HG03520 (cell line): Measurements from ENCODE around the gene CTNNA3.

ENCODE experiments used
- ATAC-seq: cut with Tn5 transposase; IDR thresholded peaks from one replicate; pipeline ENCODE4 v1.9.1; 2021; ENCODE audit warnings: mild to moderate bottlenecking, moderate library complexity; ENCODE audit not compliant: unreplicated experiment

Gene CTNNA3

DNA sequence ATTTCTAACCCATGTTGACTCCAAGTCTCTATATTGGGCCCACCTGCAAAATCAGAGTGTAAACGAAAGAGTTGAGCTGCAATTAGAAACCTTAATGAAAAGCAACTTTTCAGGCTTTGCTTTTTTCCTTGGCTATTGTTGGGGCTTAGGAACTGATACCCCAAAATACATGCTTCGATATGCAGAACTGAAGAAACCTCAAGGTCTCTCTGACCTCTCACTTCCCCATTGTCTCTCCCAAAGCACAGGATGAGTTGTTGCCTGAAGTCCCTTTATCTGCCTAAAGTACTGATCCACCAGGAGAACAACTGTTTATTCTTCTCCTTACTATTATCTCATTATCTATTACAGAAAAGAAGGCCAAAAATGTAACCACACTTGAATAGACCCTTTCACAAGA lies 1436.2 kb downstream of the CTNNA3 start:
- ATAC-seq, result no peak

GRCh38 chr10:66258693-66259092 lies 1437.3 kb downstream of the CTNNA3 start:
- ATAC-seq, result no peak

- no peak for ATAC-seq
Measured at GRCh38 chr10:66257801-66258200, 1438.2 kb downstream of the CTNNA3 start.

DNA sequence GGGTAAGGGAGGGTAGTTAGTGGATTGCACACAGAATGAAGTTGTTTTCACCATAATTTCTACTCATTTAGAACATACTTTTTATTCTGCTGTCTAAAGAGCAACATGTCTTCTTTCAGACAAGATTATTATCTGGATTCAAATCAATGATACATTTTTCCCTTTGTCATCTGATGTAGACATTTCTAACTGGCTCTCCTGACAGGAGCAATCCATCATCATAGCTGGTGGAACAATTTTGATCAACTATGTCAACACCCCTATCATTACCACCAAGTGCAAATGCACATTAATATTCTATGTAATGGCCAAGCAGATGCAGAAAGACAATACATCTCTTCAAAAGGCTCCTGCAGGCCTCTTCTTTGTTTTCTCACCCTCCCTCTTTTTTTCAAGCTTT lies 1443.0 kb downstream of the CTNNA3 start:
- no peak for ATAC-seq

DNA sequence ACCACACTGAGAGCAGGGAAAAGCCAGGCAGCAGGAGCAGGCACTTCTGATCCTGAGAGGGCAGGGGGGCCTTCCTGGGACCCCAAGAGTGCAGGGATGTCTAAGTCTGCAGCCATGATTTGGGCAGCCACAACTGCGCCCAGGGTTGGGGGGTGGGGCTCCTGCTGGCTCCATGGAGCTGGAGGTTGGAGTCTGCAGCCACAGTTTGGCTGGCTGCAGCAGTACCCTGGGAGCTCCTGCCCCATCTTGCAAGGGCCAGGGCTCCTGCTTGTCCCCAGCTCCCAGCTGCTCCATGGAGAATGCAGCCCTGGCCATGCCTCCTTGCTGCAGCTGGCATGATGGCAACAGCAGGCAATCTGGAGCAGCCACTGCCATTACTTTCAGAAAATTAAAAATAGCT lies 1449.8 kb downstream of the CTNNA3 start:
- no peak for ATAC-seq

GRCh38 chr10:66244953-66245352 lies 1451.0 kb downstream of the CTNNA3 start:
- ATAC-seq, result no peak

- ATAC-seq, result no peak
Measured at GRCh38 chr10:66242885-66243284, 1453.1 kb downstream of the CTNNA3 start.

DNA sequence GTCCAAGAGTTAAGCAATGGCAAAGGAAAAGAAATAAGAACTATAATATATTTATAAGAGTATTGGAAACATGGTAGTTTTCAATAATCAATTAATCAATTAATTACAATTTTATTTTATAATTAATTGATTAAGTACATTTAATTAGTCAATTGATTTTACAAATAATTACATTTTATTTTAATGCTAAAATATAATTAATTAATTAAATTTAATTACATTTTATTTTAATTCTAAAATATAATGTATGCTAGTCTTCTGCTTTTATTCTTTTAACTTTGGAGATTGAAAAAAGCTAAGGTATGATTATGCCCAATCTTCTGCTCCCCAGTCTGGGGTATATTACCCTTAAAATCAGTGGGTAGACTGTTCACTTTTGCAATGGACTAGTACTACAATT lies 1456.9 kb downstream of the CTNNA3 start:
- ATAC-seq, result no peak

DNA sequence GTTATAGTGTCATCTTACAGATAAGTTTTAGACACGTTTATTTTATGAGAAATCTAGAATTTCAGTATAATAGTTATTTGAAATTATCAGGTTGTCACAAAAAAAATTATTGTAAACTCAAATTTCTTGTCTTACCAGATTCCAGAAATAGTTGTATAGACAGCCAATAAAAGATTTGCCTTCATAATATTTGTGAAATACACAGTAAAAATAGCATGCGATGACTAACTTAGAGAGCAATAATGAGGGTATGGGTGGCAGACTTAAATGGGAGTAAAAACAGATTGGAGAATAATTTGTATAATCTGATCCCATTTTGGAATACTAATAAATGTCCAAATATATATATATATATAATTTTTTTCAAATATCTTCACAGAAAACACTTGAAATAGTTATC lies 1457.7 kb downstream of the CTNNA3 start:
- ATAC-seq, result no peak

GRCh38 chr10:66234872-66235271 lies 1461.1 kb downstream of the CTNNA3 start:
- ATAC-seq, result no peak

DNA sequence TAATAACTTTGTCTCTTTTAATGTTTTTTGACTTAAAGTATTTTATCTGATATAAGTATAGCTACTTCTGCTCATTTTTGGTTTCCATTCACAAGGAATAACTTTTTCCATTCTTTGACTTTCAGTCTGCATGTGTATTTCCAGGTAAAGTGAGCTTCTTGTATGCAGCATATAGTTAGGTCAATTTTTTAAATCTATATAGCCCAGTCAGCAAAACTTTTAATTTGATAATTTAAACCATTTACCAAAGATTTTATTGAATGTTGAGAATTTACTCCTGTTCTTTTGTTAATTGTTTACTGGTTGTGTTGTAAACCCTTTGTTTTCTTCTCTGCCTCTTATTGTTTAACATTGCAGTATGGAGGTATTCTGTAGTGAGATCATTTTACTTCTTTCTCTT lies 1467.1 kb downstream of the CTNNA3 start:
- no peak for ATAC-seq

- no peak for ATAC-seq
Measured at GRCh38 chr10:66223656-66224055, 1472.3 kb downstream of the CTNNA3 start.

DNA sequence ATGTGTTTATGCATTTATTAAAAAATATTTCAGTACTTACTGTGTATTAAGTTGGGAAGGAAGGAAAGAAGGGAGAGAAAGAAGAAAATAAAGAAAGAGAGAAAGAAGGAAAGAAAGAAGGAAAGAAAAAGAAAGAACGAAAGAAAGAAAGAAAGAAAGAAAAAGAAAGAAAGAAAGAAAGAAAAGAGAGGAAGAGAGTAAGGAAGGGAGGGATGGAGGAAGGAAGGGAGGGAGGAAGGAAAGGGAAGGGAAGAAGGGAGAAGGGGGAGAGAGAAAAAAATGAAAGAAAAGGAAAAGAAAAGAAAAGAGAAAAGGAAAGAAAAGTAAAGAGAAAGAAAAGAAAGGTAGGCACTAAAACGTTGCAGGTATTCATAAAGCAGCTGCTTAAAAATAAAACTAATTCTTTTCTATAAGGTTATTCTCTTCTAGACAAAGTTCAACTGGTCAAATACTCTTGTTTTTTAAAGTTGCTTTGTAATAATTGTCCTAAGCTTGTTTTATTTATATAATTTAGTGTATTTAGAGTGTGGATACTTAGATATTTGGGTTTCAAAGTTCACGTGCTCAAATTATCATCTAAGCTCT lies 1473.4 kb downstream of the CTNNA3 start:
- ATAC-seq, result no peak

GRCh38 chr10:66218981-66219587 lies 1476.9 kb downstream of the CTNNA3 start:
- ATAC-seq, result no peak

GRCh38 chr10:66218289-66218688 lies 1477.7 kb downstream of the CTNNA3 start:
- ATAC-seq, result peak; percentile 73

DNA sequence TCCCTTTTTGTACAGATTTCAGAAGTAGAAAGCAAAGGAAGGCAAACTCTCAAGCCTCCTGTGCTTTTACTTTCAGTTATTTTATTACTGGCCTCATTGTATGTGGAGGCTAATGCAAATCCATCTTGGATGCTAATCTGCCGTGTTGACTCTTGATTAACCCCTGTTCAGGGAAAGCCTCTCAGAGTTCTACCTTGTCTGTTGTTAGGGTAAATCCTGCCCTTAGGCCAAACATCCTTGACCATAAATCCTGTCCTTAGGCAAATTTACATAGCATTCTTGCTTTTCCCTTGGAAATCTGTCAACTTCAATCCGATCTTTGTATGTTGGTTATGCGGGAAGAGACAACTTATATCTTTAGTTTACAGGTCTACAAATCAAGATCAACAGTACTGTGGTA lies 1480.1 kb downstream of the CTNNA3 start:
- ATAC-seq, result no peak

DNA sequence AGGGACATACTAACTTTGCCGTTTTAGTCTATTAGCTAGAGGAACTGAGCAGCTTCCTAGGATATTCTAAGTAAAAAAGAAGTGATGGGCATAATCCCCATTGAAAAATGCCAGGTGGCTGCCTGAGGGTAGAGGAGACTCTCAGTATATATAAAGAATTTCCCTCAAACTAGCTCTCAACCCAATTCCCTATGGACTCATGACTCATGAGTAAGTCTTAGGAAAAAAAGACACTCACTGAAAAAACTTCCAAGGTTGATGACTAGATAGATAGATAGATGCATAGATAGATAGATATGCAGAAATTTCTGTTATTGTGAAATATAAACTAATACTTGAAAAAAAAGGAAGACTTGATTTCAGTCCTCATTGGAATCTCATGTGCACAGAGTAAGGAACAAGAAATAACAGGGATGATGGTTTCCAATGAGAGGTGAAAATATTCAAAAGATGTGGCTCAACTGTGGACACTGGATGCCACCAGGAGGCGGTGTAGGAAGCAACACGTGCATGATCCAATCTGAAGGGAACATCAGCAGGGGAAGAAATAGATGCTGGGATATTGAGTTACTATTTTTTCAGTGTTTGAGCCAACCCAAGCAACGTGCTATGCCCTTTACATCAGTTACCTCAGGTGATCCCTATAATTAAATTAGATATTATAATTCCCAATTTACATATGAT lies 1481.1 kb downstream of the CTNNA3 start:
- ATAC-seq, result no peak

DNA sequence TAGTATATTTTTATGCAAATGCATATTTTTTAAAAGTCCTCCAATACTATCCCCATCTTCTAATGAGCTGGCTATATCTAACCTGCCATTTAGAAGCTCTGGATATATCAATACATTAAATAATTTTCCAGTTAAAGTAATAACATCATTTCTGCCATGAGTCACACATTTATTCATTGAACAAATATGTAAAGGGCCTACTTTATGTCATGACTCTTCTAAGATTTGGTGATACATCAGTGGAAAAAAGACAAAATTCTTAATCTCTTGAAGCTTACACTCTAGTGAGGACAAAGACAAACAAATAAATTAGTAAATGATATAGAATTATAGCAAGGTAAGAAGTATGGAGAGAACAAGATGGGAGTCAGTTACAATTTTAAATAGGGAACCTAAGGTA lies 1487.0 kb downstream of the CTNNA3 start:
- ATAC-seq, result no peak

GRCh38 chr10:66204838-66205237 lies 1491.2 kb downstream of the CTNNA3 start:
- ATAC-seq, result no peak

DNA sequence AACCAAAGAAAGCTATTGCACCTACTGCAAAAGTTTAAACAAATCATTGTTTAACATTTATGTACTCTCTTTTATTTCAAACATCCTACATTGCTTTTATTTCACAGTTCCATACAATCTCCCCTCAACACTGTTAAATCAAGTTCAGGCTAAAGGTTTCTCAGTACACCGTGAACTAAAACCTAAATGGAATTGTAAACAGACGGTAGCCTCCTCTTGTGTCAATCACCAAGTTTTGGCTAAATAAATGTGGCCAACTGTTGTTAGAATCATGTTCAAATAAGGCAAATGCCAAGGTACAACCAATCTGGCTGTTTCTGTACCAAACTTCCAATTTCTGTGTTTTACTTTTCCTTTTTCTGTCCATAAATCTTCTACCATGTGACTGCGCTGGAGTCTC lies 1493.9 kb downstream of the CTNNA3 start:
- no peak for ATAC-seq

DNA sequence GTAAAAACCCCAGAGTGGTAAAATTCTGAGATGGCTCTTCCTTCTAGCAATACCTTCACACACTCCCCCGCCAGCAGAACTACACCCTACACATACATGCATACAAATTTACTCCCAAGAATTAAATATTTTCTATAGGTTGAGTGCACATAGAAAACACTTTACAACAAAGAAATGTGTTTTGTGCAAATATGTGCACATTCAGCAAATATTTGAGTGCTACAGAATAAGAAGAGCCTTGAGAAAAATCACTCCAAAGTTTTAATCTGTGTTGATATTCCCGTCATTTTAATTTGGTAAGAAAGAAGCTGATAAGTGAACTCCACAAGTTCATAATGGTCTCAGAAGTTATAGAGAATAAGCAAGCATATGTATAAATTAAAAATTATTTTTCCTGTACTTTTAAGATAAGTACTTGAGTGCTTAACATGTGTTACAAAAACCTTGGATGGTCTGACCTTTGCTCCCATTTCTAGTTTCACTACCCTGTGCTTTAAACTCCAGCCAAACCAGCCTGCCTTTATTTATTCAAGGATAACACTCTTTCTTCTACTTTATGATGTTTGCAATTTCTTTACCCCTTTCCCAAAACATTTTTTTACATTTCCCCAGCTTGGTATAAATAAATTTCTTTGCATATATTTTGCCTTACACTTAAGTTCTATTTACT lies 1503.7 kb downstream of the CTNNA3 start:
- no peak for ATAC-seq

- ATAC-seq, result no peak
Measured at GRCh38 chr10:66190413-66190812, 1505.6 kb downstream of the CTNNA3 start.
